ENCODE measurements around the gene TMEM114.

TMEM114 gene

DNA sequence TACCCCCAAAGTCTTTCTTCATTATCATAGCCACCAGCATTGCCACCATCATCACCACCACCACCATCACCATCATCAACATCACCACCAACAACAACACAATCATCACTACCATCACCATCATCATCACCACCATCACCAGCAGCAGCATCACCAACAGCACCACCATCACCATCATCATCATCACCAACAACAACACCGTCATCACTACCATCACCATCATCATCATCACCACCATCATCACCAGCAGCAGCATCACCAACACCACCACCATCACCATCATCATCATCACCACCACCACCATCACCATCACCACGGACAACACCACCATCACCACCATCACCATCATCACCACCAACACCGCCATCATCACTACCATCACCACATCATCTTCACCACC is 500 bp upstream of the TMEM114 start:
- TF ChIP-seq GATA2 (IDR thresholded peaks at IDR 0.05; ENCODE audit: low read depth, low read length) (no peak), GATA3 (IDR thresholded peaks at IDR 0.05; ENCODE audit: low read depth, low read length) (no peak)

DNA sequence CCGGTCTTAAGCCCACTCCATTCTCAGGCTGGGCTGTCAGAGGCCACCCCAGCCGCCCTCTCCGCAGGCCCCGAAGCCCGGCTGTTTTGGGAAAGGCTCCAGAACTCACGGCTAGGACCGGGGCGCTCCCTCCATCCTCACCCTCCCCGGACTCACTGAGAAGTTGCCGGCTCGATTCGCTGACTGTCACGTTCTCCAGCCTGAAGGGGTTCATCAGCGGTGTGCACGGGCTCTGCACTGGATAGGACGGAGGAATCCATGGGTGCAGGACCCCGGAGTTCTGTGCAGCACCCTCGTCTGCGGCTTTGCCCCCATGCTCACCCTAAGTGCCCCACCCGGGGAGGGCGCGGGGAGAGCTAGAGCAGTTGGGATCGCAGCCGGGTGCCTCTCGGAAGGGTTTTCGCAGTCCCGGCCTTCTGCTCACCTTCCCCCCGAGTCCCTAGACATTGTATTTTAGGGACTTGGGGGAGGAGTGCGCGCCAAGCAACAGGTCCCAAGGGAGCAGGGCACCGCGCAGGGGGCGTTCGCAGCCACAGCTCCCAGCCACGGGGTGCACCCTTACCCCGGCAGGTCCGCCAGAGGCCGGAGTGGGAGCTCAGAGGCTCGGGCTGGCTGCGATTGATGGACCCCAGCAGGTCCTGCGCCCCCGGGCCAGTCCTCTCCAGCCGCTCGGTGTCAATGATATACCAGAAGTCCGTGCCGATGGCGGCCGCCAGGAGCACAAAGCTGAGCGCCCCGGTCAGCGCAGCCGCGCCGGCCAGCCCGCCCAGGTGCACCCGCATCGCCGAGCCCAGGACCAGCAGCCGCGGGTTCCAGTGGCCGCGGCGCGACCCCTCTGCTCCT is 1.0 kb downstream of the TMEM114 start:
- TF ChIP-seq GATA3 (IDR thresholded peaks at IDR 0.05; ENCODE audit: low read depth, low read length) = no peak
- no peak for TF ChIP-seq GATA2 (IDR thresholded peaks at IDR 0.05; ENCODE audit: low read depth, low read length)

DNA sequence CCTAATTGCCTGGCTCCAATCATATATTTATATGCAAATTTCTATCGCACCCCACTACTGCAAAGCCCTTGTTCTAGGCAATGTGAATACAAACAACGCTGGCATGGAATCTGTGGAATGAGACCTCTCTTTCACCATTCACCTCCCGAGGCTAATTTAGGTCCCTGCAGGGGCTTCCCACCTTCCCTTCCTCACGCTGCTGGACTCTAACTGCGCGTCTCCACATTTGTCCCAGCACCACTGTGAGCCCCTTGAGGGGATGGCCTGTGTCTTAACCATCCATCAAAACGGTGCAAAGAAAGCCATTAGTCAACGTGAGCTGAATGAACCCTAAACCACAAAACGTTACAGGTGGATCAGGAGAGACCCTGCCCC is 1.6 kb downstream of the TMEM114 start:
- TF ChIP-seq GATA2 (IDR thresholded peaks at IDR 0.05; ENCODE audit: low read depth, low read length) (no peak), GATA3 (IDR thresholded peaks at IDR 0.05; ENCODE audit: low read depth, low read length) (no peak)

DNA sequence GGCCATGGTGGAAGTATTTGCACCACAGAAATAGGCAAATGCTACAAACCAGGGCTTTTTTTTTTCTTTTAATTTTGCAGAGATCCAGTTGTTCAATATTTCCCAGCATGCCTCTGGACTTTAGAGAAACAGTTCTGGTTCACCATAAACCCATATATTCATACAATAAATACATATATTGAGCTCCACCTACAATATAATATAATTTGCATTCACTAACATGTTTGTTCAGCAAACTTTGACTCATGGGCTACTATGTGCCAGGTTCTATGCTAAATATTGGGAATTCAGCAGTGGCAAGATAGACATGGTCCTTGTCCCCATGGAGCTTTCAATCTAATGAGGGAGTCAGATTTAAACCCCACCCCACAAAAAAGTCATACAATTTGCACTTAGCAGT is 3.2 kb downstream of the TMEM114 start:
- no peak for TF ChIP-seq GATA3 (IDR thresholded peaks at IDR 0.05; ENCODE audit: low read depth, low read length)
- TF ChIP-seq GATA2 (IDR thresholded peaks at IDR 0.05; ENCODE audit: low read depth, low read length) = no peak

DNA sequence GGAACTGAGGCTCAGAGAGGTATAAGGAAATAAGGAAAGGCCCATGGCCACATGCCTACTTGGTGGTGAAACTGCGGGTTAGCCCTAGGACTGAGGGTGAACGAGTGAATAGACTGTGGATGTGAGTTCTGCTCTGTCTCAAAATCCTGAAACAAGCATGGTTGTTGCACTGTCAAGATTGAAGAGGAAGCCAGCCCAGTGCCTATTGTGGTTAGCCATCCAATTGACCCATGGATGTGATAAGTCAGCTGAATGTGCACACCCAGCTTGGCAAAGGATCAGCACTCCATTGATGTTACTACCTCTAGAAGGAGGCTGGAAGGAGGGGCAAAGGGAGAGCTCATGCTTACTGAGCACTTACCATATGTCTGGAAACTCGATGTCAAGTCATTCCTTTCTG is 4.5 kb downstream of the TMEM114 start:
- no peak for TF ChIP-seq GATA2 (IDR thresholded peaks at IDR 0.05; ENCODE audit: low read depth, low read length)
- TF ChIP-seq GATA3 (IDR thresholded peaks at IDR 0.05; ENCODE audit: low read depth, low read length) = no peak

DNA sequence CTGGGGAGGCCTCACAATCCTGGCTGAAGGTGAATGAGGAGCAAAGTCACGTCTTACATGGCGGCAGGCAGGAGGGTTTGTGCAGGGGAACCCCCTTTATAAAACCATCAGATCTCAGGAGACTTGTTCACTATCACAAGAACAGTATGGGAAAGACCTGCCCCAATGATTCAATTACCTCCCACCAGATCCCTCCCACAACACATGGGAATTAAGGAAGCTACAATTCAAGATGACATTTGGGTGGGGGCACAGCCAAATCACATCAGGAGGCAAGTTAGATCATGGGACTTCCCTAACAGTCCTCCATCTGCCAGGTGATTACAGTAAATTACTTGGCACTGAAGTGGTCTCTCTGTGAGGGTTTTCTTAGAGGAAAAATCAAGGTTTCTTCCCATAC is 5.3 kb downstream of the TMEM114 start:
- no peak for TF ChIP-seq GATA3 (IDR thresholded peaks at IDR 0.05; ENCODE audit: low read depth, low read length)
- TF ChIP-seq GATA2 (IDR thresholded peaks at IDR 0.05; ENCODE audit: low read depth, low read length) = no peak

DNA sequence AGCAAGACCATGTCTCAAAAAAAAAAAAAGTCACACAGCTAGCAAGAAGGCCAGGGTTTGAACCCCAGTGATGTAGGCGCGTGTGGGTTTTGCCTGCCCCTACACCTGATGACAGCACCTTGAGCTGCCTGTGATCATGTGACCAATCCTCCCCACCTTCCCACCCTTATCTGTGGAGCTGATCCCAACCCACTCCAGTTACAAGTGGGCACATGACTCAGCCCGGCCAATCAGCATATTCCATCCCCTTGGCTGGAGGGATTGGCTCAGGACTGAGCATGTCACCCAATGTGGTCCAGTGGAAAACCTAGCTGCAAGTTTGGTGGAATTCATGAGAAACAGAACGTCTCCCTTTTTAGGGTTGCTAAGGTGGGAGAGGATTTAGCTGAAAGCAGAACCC is 6.6 kb downstream of the TMEM114 start:
- TF ChIP-seq GATA2 (IDR thresholded peaks at IDR 0.05; ENCODE audit: low read depth, low read length) (no peak), GATA3 (IDR thresholded peaks at IDR 0.05; ENCODE audit: low read depth, low read length) (no peak)

DNA sequence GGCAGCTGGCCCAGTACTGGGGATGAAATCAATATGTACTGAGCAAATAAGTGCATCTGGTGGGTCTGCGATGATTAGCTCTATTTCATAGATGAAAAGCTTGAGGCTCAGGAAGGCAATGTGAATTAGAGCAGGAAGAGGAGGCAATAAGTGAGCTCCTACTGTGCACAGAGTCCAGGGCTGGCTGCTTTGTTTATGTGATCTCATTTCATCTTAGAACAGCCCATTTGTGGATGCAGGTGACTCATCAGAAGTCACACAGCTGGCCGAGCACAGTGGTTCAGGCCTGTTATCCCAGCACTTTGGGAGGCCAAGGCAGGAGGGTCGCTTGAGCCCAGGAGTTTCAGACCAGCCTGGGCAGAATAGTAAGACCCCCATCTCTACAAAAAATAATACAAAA is 7.1 kb downstream of the TMEM114 start:
- no peak for TF ChIP-seq GATA2 (IDR thresholded peaks at IDR 0.05; ENCODE audit: low read depth, low read length)
- no peak for TF ChIP-seq GATA3 (IDR thresholded peaks at IDR 0.05; ENCODE audit: low read depth, low read length)

DNA sequence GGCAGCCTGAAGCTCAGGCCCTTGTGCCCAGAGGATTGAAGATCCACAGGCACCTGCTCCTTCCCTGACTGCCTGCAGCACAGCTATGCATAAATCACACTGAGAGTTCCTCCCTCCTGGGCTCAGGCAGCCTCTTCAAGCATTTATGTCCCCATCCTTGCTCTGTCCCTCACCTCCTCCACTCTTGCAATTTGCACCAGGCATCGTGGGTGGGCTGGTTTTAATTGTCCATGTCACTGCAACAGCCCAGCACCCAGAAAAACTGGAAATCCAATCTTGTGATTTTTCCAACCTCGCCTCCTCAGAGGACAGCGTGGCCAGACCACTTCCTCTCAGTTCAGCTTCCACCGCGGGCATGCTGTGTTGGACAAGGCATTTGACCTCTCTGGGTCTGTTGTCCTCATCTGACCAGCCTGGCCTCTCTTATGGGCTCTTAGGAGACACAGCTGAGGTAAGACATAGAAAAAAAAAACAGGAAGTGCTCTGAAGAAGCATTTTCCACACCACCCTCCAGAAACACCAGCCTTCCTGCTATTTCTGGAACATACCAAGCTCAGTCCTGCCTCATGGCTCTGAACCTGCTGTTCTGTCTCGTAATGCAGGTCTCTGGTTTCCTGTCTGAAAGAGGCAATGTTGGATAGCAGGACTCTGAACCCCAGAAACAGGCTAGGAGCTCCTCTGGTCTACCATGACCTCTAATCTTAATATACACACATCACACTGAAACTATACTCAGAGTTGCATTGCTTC is 8.3 kb downstream of the TMEM114 start:
- TF ChIP-seq GATA3 (IDR thresholded peaks at IDR 0.05; ENCODE audit: low read depth, low read length) (no peak), GATA2 (IDR thresholded peaks at IDR 0.05; ENCODE audit: low read depth, low read length) (no peak)

DNA sequence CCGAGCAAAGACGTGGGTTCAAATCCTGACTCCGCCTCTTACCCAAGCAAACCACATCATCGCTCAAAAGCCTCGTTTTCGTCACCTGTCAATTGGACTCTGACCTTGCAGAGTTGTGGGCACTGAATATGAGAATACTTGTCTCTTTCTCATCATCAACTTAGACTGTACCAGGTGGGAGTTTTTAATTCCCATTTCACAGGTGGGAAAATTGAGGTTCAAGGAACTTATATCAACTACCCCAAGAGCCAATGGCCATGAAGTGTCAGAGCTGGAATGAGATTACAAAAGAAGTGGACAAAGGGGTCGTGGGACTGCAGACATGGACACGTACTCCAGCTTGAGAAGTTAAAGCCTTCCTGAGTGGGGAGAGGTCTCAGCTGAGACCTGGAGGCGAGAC is 10.8 kb downstream of the TMEM114 start:
- TF ChIP-seq GATA2 (IDR thresholded peaks at IDR 0.05; ENCODE audit: low read depth, low read length) (no peak), GATA3 (IDR thresholded peaks at IDR 0.05; ENCODE audit: low read depth, low read length) (no peak)

DNA sequence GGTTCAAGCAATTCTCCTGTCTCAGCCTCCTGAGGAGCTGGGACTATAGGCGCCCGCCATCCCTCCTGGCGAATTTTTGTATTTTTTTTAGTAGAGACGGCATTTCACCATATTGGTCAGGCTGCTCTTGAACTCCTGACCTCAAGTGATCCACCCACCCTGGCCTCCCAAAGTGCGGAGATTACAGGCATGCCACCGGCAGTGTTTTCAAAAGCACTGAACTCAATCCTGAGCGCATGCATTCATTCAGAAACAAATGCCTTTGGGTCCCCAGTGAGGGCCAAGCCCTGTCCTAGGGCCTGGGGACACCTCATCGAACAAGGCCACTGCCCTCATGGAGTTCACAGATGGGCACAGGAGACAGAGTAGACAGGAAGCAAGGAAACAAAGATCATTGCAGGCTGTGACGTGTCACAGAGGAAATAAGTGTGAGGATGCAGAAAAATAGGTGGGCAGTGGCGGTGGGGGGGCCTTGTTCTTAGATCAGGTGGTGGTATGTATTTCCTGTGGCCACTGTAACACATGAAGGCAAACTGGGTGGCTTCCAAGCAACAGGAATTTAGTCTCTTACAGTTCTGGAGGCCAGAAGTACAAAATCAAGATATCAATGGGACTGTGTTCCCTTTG is 12.5 kb downstream of the TMEM114 start:
- TF ChIP-seq GATA3 (IDR thresholded peaks at IDR 0.05; ENCODE audit: low read depth, low read length) (no peak), GATA2 (IDR thresholded peaks at IDR 0.05; ENCODE audit: low read depth, low read length) (no peak)

DNA sequence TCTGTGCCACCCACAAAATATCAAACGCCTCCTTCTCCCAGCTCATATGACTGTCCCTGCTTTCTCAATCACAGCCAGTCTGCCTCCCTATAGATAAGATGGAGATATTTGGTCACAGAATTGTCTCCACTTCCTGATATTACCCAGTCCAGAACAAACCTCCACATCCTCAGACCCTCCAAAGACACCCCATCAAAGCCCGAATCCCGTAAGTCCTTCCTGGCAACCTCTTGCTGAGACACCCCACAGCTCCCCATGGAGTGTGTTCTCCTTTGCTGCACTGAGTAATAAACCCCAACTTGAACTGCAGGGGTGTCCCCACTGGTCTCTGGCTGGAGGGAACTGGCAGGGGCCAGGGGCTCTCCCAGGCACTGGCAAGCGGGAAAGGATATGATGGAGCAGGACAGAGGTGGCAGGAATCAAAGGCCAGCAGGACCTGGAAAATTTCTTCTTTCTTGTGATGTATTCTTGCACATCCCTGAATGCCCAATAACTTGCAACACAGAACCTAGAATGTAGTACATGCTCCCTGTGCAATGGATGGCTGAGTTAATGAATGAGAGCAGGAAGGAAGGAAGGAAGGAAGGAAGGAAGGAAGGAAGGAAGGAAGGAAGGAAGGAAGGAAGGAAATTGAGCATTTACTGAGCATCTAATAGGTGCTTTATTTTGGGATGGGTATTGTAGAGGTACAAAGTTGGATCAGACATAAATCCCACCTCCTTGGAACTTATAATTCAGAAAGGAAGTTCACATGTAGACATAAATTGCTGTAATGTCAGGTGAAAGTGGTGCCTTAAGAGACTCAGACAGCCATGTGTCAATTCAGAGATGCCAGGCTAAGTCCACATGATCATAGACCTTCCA is 13.9 kb downstream of the TMEM114 start:
- no peak for TF ChIP-seq GATA3 (IDR thresholded peaks at IDR 0.05; ENCODE audit: low read depth, low read length)
- TF ChIP-seq GATA2 (IDR thresholded peaks at IDR 0.05; ENCODE audit: low read depth, low read length) = no peak

DNA sequence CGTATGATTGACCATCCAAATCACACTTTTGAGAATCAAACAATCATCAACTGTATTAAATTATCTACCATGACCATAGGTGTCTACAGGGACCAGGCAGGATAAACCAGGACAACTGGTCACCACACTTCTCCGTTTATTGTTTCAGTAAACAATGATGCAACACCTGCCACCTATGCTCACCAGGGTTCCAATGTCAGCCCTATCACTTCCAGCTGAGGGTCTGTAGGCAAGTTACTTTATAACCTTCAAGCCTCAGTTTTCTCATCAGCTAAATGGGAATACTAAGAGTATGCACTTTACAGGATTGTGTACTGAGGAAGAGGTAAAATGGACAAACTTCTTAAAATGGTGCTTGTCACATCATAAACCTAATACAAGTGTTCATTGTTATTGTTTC is 14.9 kb downstream of the TMEM114 start:
- no peak for TF ChIP-seq GATA2 (IDR thresholded peaks at IDR 0.05; ENCODE audit: low read depth, low read length)
- TF ChIP-seq GATA3 (IDR thresholded peaks at IDR 0.05; ENCODE audit: low read depth, low read length) = no peak

Measured in SH-SY5Y (cell line).